WERI-Rb-1 (cell line): ENCODE measurements around the gene TBX18.

ENCODE experiments used
- DNase-seq: peaks from one replicate; pipeline ENCODE4 v3.0.0-alpha.2; 2020
- H3K27ac ChIP-seq: fragments of 250-450 bp; sonication (Bioruptor Pico); 2 replicates; pipeline ENCODE4 v1.5.1; 2020; ENCODE audit warnings: mild to moderate bottlenecking, moderate library complexity
- H3K27me3 ChIP-seq: fragments of 250-450 bp; sonication (Bioruptor Pico); 2 replicates; pipeline ENCODE4 v1.5.1; 2021; ENCODE audit warnings: mild to moderate bottlenecking, low read depth, moderate library complexity; ENCODE audit not compliant: insufficient read depth, severe bottlenecking
- H3K36me3 ChIP-seq: fragments of 250-450 bp; sonication (Bioruptor Pico); 2 replicates; pipeline ENCODE4 v1.5.1; 2020; ENCODE audit warnings: mild to moderate bottlenecking, moderate library complexity
- H3K4me3 ChIP-seq: 2 replicates; pipeline ENCODE4 v1.5.1; 2011; ENCODE audit warnings: low read depth, mild to moderate bottlenecking, control low read depth, low read length
- H3K9me3 ChIP-seq: fragments of 250-450 bp; sonication (Bioruptor Pico); 2 replicates; pipeline ENCODE4 v1.5.1; 2021; ENCODE audit warnings: mild to moderate bottlenecking, moderate library complexity; ENCODE audit not compliant: severe bottlenecking
- TF ChIP-seq, protein P1 (sequence below): IDR thresholded peaks from 2 replicates; pipeline ENCODE4 v1.5.1; 2011; ENCODE audit warnings: low read depth, mild to moderate bottlenecking, control low read depth, inconsistent platforms, low read length

TBX18 gene

DNA sequence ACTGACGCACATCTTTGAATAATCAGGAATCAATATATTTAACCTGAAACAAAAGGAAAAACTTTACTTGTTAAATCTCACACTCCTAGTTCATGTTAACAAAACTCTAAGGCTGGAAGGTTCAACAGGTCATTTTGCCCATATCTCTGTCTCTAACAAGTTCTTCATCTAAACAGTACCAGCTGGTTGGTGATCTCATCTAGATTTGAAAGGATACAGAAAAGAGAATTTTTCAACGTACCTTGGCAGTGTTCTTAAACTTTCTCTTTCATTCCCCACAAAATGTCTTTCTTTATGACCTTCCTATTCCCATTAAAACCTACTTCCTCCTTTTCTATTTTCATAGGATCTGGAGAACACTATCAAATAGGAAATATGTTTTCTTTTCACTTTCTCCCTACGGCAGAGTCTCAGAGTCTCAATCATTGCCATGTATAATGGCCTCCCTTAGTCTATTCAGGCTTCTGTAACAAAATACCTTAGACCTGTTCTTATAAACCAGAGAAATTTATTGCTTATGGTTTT is 111.3 kb downstream of the TBX18 start:
- Histone ChIP-seq H3K27ac (no peak overlapping the region), H3K27me3 (no peaks in the 10 kb centered on the region), H3K9me3 (peaks cover 3% of the 10 kb centered on the region), H3K4me3 (no peak overlapping the region), H3K36me3 (no peaks in the 10 kb centered on the region)
- DNase-seq: no peak
- TF ChIP-seq, protein P1, sequence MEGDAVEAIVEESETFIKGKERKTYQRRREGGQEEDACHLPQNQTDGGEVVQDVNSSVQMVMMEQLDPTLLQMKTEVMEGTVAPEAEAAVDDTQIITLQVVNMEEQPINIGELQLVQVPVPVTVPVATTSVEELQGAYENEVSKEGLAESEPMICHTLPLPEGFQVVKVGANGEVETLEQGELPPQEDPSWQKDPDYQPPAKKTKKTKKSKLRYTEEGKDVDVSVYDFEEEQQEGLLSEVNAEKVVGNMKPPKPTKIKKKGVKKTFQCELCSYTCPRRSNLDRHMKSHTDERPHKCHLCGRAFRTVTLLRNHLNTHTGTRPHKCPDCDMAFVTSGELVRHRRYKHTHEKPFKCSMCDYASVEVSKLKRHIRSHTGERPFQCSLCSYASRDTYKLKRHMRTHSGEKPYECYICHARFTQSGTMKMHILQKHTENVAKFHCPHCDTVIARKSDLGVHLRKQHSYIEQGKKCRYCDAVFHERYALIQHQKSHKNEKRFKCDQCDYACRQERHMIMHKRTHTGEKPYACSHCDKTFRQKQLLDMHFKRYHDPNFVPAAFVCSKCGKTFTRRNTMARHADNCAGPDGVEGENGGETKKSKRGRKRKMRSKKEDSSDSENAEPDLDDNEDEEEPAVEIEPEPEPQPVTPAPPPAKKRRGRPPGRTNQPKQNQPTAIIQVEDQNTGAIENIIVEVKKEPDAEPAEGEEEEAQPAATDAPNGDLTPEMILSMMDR: no peak

DNA sequence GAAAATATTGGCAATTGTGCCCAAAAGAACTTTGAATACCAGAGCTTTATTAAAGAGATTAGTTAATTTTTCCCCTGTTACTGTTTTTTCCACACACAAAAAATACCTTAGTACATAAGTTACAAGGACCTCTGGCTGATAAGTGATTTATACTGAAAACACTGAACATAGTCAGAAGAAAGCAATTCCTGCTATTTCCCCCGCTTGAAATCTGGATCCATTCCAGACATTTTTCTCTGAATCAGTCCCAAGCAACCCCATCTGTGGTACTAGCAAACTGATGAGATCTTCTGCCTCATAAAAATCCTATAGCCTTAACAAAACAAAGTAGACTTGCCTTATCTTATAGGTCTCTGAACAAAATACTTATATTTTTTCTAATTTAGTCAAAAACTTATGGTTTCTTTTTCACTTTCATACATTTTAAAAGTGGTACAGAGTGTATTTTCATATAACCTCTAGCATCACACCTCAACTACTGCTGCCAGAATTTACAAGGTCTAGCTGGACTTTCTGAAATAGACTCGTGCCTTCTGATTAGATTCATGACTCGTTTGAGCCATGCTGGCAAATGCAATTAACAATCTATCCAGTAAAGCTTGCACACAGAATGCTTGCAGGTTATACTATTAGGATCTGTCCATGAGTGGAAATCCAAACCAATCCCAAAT is 111.9 kb downstream of the TBX18 start:
- Histone ChIP-seq H3K4me3 (no peak overlapping the region), H3K36me3 (no peaks in the 10 kb centered on the region), H3K27me3 (no peaks in the 10 kb centered on the region), H3K27ac (no peak overlapping the region), H3K9me3 (peaks cover 3% of the 10 kb centered on the region)
- TF ChIP-seq, protein P1: no peak
- DNase-seq: no peak

DNA sequence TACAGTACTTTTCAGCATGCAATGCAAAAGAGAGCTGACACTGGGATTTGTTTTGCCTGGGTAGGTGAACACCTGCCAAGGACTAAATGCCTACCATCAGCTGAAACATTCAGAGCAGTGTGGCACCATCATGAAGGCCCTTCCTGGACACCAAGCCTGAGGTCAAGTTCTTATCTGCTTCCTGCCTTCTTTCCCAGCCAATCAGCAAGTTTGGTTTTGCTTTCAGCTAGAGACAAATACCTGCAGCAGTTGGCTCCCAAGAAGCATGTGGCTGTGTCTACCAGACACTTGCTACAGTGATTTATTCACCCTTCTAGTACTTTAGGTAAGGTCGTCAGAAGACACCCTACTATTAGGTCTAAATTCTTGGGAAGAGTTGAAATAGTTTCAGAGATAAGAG is 112.8 kb downstream of the TBX18 start:
- peaks cover 3% of the 10 kb centered on the region for H3K9me3 ChIP-seq
- TF ChIP-seq, protein P1: no peak
- H3K27me3 ChIP-seq: no peaks in the 10 kb centered on the region
- DNase-seq: no peak
- no peak overlapping the region for H3K4me3 ChIP-seq
- no peaks in the 10 kb centered on the region for H3K36me3 ChIP-seq
- H3K27ac ChIP-seq: no peak overlapping the region

DNA sequence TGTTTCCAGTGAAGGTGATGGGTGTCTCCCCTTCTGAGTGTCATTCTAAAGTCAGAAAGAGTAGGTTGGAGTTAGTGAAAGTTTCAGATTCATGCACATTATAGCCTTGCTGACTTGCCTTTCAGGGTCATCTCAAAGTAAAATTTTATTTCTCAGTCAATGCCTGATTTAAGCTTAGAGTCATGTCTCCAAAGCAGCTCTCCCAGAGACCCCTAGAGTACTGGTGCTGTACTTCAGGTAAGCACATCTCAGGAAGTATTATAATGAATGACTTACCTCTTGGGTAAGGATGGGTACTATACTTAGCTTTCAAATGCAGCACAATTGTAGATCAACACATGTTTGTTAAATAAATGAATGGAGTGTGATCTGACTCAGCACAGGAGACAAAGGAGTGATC is 116.0 kb downstream of the TBX18 start:
- TF ChIP-seq, protein P1: no peak
- Histone ChIP-seq H3K4me3 (no peak overlapping the region), H3K36me3 (no peaks in the 10 kb centered on the region), H3K27ac (no peak overlapping the region), H3K9me3 (peaks cover 3% of the 10 kb centered on the region), H3K27me3 (no peaks in the 10 kb centered on the region)
- DNase-seq: no peak

DNA sequence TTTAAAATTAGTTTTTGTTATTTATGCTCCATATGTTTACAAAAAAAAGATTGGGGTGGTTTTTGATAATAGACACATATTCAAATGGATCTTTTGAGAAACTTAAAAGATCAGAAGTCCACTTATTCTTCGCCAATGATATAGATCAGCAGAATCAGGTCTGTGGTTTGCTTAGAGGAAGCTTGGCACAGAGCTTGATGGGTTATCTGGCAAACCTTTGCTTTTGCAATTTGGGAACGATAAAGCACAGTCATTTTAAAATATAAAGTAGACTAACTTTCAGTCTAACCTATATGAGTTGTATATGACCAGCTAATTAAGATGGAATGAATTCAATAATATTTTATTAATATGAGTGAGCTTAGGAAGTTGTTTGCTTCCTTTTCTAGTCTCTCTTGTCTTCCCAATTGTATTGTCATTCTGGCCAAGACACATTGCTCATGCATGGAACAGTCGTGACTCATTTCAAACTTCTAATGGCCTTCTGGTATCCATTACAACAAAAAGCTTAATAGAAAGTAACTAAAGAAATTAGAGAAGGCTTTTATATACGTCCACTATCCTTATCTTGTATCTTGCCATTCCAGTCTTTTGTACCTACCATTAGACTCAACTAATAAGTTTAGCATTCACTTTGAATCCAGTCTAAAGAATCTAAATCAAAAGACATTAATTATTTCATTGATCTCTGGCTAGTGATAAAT is 118.7 kb downstream of the TBX18 start:
- H3K27me3 ChIP-seq: no peaks in the 10 kb centered on the region
- no peak overlapping the region for H3K4me3 ChIP-seq
- no peak for DNase-seq
- H3K36me3 ChIP-seq: no peaks in the 10 kb centered on the region
- H3K27ac ChIP-seq: no peak overlapping the region
- H3K9me3 ChIP-seq: peaks cover 3% of the 10 kb centered on the region
- TF ChIP-seq, protein P1: no peak
